ENCODE results near the gene TAF4. TPM values are rescaled to one million over a fixed set of nuclear protein-coding genes. Genes with fewer than 3 reads are reported as not detected.

The TAF4 gene
- total and polyA plus RNA-seq, 3 experiments from 2014 or later: 1.4 to 21.0 (median 20.5) TPM

DNA sequence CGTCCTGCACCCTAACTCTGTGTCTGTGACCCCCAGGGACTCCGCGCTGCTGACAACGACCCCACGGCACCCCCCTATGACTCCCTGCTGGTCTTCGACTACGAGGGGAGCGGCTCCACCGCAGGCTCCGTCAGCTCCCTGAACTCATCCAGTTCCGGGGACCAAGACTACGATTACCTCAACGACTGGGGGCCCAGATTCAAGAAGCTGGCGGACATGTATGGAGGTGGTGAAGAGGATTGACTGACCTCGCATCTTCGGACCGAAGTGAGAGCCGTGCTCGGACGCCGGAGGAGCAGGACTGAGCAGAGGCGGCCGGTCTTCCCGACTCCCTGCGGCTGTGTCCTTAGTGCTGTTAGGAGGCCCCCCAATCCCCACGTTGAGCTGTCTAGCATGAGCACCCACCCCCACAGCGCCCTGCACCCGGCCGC is 129.0 kb downstream of the TAF4 start:
- no peaks in the 10 kb centered on the region for H3K9me3 Mint-ChIP-seq
- H3K27ac Mint-ChIP-seq: no peak overlapping the region
- DNase-seq: no peak
- H3K27ac ChIP-seq (ENCODE audit: low read depth, low read length): no peak overlapping the region
- H3K27me3 ChIP-seq (ENCODE audit: insufficient read depth, low read length, poor library complexity, severe bottlenecking): no peaks in the 10 kb centered on the region
- no peaks in the 10 kb centered on the region for H3K9me3 ChIP-seq (ENCODE audit: low read length)
- no peaks in the 10 kb centered on the region for H3K36me3 ChIP-seq (ENCODE audit: insufficient read depth, low read length)
- ChIA-PET POLR2A (no interaction called here), CTCF (no interaction called here)
- peaks cover 2 to 13% of the 10 kb centered on the region in 2 donors for H3K27me3 Mint-ChIP-seq
- no peaks in the 10 kb centered on the region for H3K36me3 Mint-ChIP-seq
- H3K4me3 Mint-ChIP-seq: no peak overlapping the region
- H3K4me1 ChIP-seq (ENCODE audit: insufficient read depth, low read length): no peaks in the 10 kb centered on the region
- H3K4me1 Mint-ChIP-seq: no peaks in the 10 kb centered on the region
- H3K4me3 ChIP-seq (ENCODE audit: low read length): no peak overlapping the region

DNA sequence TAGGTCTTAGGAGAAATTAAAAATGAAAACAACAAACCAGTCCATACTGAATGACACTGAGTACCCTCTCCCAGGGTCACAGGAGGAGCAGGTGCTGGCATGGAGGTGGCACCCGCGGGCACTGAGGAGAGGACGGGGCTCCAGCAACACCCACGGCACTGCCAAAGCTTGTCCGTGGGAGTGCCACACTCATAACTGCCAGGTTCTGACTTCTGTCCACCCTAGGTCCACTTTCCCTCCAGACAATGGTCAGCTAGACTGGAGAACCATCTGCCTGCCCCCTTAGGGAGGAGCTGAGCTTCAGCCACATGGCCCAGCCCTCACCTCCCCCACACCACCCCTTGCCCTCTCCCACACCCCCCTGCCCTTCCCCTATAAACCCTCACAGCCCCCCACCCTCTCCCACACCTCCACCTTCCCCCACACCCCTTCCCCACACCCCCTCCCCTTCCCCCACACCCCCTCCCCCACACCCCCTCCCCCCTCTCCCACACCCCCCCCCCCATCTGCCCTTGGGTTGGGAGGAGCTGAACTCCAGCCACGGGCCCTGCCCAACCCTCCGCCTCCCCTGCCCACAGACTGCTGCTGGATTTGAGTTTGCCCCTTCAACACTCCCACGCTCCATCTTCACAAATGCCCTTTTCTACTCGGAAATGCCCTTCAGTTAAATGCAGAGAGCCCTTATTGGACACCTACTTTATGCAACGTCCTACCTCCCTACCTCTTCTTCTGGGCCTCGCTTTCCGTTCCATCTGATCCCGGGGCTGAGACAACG is 129.6 kb downstream of the TAF4 start:
- H3K36me3 ChIP-seq (ENCODE audit: insufficient read depth, low read length): no peaks in the 10 kb centered on the region
- H3K4me1 ChIP-seq (ENCODE audit: insufficient read depth, low read length): no peaks in the 10 kb centered on the region
- no peak for DNase-seq
- no peak overlapping the region for H3K27ac ChIP-seq (ENCODE audit: low read depth, low read length)
- CTCF ChIA-PET: no interaction called here
- H3K36me3 Mint-ChIP-seq: no peaks in the 10 kb centered on the region
- H3K4me3 ChIP-seq (ENCODE audit: low read length): no peak overlapping the region
- no peaks in the 10 kb centered on the region for H3K9me3 ChIP-seq (ENCODE audit: low read length)
- peaks cover 2 to 13% of the 10 kb centered on the region in 2 donors for H3K27me3 Mint-ChIP-seq
- no peaks in the 10 kb centered on the region for H3K27me3 ChIP-seq (ENCODE audit: insufficient read depth, low read length, poor library complexity, severe bottlenecking)
- H3K27ac Mint-ChIP-seq: no peak overlapping the region
- POLR2A ChIA-PET: no interaction called here
- no peaks in the 10 kb centered on the region for H3K4me1 Mint-ChIP-seq
- no peaks in the 10 kb centered on the region for H3K9me3 Mint-ChIP-seq
- H3K4me3 Mint-ChIP-seq: no peak overlapping the region

- no peaks in the 10 kb centered on the region for H3K4me1 ChIP-seq (ENCODE audit: insufficient read depth, low read length)
- peak overlapping the region in 1 of 8 donors; percentile 61 for H3K27ac Mint-ChIP-seq
- H3K4me1 Mint-ChIP-seq: no peaks in the 10 kb centered on the region
- ChIA-PET CTCF (no interaction called here), POLR2A (no interaction called here)
- peaks cover 2 to 13% of the 10 kb centered on the region in 2 donors for H3K27me3 Mint-ChIP-seq
- H3K27me3 ChIP-seq (ENCODE audit: insufficient read depth, low read length, poor library complexity, severe bottlenecking): no peaks in the 10 kb centered on the region
- H3K9me3 Mint-ChIP-seq: no peaks in the 10 kb centered on the region
- no peak overlapping the region for H3K4me3 Mint-ChIP-seq
- no peaks in the 10 kb centered on the region for H3K36me3 Mint-ChIP-seq
- no peak overlapping the region for H3K27ac ChIP-seq (ENCODE audit: low read depth, low read length)
- H3K36me3 ChIP-seq (ENCODE audit: insufficient read depth, low read length): no peaks in the 10 kb centered on the region
- peak in 1 of 5 donors; percentile 8 for DNase-seq
- no peaks in the 10 kb centered on the region for H3K9me3 ChIP-seq (ENCODE audit: low read length)
- H3K4me3 ChIP-seq (ENCODE audit: low read length): no peak overlapping the region
These were observed 130.8 kb downstream of the TAF4 start for GRCh38 chr20:61934716-61935530.

DNA sequence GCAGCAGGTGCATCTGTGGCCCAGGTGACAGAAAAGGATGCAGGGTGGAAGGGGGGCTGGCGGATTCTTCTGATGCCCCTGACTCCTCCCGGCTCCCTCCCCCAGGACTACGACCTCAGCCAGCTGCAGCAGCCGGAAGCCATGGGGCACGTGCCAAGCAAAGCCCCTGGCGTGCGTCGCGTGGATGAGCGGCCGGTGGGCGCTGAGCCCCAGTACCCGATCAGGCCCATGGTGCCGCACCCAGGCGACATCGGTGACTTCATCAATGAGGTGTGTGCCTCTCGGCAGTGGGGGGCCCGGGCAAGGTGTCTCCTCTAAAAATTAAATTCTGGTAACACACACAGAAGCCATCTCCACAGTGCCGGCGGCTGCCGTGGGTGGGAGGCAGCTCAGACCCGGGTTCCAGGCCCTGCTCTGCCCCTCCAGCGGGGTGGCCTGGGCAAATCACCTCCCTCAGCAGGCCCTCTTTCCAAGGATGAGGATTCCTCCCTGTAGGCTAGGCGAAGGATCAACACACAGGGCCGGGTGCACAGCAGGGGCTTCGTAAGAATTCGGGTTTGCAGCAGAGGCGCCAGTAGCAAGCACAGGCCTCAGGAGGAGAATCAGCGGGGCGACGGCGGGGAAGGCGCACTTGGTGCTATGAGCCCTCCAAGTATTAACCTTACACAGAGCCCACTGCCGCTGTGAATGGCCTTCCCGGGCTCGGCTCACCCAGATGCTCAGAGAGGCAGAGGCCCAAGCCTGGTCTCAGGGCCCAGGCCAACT is 131.5 kb downstream of the TAF4 start:
- POLR2A ChIA-PET: no interaction called here
- H3K4me1 Mint-ChIP-seq: no peaks in the 10 kb centered on the region
- H3K4me3 Mint-ChIP-seq: no peak overlapping the region
- no peaks in the 10 kb centered on the region for H3K36me3 Mint-ChIP-seq
- no peaks in the 10 kb centered on the region for H3K9me3 Mint-ChIP-seq
- no peaks in the 10 kb centered on the region for H3K36me3 ChIP-seq (ENCODE audit: insufficient read depth, low read length)
- H3K4me3 ChIP-seq (ENCODE audit: low read length): no peak overlapping the region
- DNase-seq: peak in 1 of 5 donors; percentile 36
- peaks cover 2 to 9% of the 10 kb centered on the region in 2 donors for H3K27me3 Mint-ChIP-seq
- CTCF ChIA-PET: no interaction called here
- H3K27ac Mint-ChIP-seq: no peak overlapping the region
- no peaks in the 10 kb centered on the region for H3K27me3 ChIP-seq (ENCODE audit: insufficient read depth, low read length, poor library complexity, severe bottlenecking)
- H3K27ac ChIP-seq (ENCODE audit: low read depth, low read length): no peak overlapping the region
- H3K4me1 ChIP-seq (ENCODE audit: insufficient read depth, low read length): no peaks in the 10 kb centered on the region
- no peaks in the 10 kb centered on the region for H3K9me3 ChIP-seq (ENCODE audit: low read length)

GRCh38 chr20:61933481-61933950 is 132.2 kb downstream of the TAF4 start:
- H3K36me3 ChIP-seq (ENCODE audit: insufficient read depth, low read length): no peaks in the 10 kb centered on the region
- DNase-seq: peak in 1 of 5 donors; percentile 23
- no peak overlapping the region for H3K4me3 Mint-ChIP-seq
- H3K27me3 Mint-ChIP-seq: peaks cover 2 to 9% of the 10 kb centered on the region in 2 donors
- no peak overlapping the region for H3K27ac Mint-ChIP-seq
- CTCF ChIA-PET: no interaction called here
- H3K36me3 Mint-ChIP-seq: no peaks in the 10 kb centered on the region
- no peaks in the 10 kb centered on the region for H3K4me1 ChIP-seq (ENCODE audit: insufficient read depth, low read length)
- H3K4me1 Mint-ChIP-seq: no peaks in the 10 kb centered on the region
- no peaks in the 10 kb centered on the region for H3K9me3 Mint-ChIP-seq
- no peaks in the 10 kb centered on the region for H3K27me3 ChIP-seq (ENCODE audit: insufficient read depth, low read length, poor library complexity, severe bottlenecking)
- no peaks in the 10 kb centered on the region for H3K9me3 ChIP-seq (ENCODE audit: low read length)
- H3K4me3 ChIP-seq (ENCODE audit: low read length): no peak overlapping the region
- H3K27ac ChIP-seq (ENCODE audit: low read depth, low read length): no peak overlapping the region
- POLR2A ChIA-PET: no interaction called here

- Histone ChIP-seq H3K27ac (ENCODE audit: low read depth, low read length) (no peak overlapping the region), H3K36me3 (ENCODE audit: insufficient read depth, low read length) (no peaks in the 10 kb centered on the region), H3K4me1 (ENCODE audit: insufficient read depth, low read length) (no peaks in the 10 kb centered on the region), H3K27me3 (ENCODE audit: insufficient read depth, low read length, poor library complexity, severe bottlenecking) (no peaks in the 10 kb centered on the region), H3K9me3 (ENCODE audit: low read length) (no peaks in the 10 kb centered on the region), H3K4me3 (ENCODE audit: low read length) (no peak overlapping the region)
- Mint-ChIP-seq H3K36me3 (no peaks in the 10 kb centered on the region), H3K27me3 (peaks cover 2 to 9% of the 10 kb centered on the region in 2 donors), H3K4me1 (no peaks in the 10 kb centered on the region), H3K9me3 (no peaks in the 10 kb centered on the region), H3K27ac (no peak overlapping the region), H3K4me3 (no peak overlapping the region)
- peak in 1 of 5 donors; percentile 26 for DNase-seq
- ChIA-PET POLR2A (no interaction called here), CTCF (no interaction called here)
These were observed 132.8 kb downstream of the TAF4 start for GRCh38 chr20:61932711-61933480.

DNA sequence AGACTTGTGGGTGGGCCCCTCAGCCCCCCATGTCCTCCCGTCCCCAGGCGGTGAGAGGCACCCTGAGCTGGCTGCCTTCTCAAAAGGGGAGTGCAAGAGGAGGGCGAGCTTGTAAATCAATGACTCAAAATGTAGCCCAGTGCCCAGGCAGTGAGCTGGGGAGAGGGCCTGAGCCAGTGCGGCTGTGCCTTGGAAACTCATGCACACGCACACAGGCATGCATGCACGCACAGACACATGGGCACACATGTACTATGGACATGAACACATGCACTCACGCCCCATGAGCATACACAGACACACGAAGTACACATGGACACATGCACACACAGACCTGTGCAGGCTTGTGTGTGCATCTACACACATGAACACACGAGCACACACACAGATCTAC is 133.5 kb downstream of the TAF4 start:
- H3K9me3 ChIP-seq (ENCODE audit: low read length): no peaks in the 10 kb centered on the region
- H3K27me3 ChIP-seq (ENCODE audit: insufficient read depth, low read length, poor library complexity, severe bottlenecking): no peaks in the 10 kb centered on the region
- Mint-ChIP-seq H3K36me3 (no peaks in the 10 kb centered on the region), H3K27ac (no peak overlapping the region), H3K4me1 (no peaks in the 10 kb centered on the region), H3K9me3 (no peaks in the 10 kb centered on the region), H3K27me3 (peaks cover 2 to 9% of the 10 kb centered on the region in 2 donors), H3K4me3 (no peak overlapping the region)
- H3K36me3 ChIP-seq (ENCODE audit: insufficient read depth, low read length): no peaks in the 10 kb centered on the region
- POLR2A ChIA-PET: no interaction called here
- DNase-seq: peak in 1 of 5 donors; percentile 22
- H3K27ac ChIP-seq (ENCODE audit: low read depth, low read length): no peak overlapping the region
- CTCF ChIA-PET: no interaction called here
- no peak overlapping the region for H3K4me3 ChIP-seq (ENCODE audit: low read length)
- no peaks in the 10 kb centered on the region for H3K4me1 ChIP-seq (ENCODE audit: insufficient read depth, low read length)

Measured in CD8-positive, alpha-beta memory T cell (primary cell).